Measurements from ENCODE around the gene JAG2.

The JAG2 gene

GRCh38 chr14:105165134-105165704 is 3.4 kb downstream of the JAG2 start:
- no peak for DNase-seq (ENCODE audit: low spot score)

- no peak for DNase-seq (ENCODE audit: low spot score)
Measured at GRCh38 chr14:105163040-105163742, 5.4 kb downstream of the JAG2 start.

DNA sequence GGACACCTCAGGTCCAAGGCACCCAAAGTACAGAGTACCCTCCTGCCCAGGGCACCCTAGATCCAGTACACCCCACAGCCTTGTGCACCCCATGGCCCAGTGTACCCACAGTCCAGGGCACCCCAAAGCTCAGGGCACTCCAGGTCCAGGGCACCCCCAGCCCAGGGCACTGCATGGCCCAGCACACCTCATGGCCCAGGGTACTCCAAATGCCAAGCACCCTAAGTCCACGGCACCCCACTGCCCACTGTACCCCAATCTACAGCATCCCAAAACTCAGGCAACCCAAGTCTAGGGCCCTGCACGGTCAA is 6.0 kb downstream of the JAG2 start:
- DNase-seq (ENCODE audit: low spot score), result no peak

- no peak for DNase-seq (ENCODE audit: low spot score)
Measured at GRCh38 chr14:105161964-105162668, 6.5 kb downstream of the JAG2 start.

- no peak for DNase-seq (ENCODE audit: low spot score)
Measured at GRCh38 chr14:105161309-105161708, 7.3 kb downstream of the JAG2 start.

DNA sequence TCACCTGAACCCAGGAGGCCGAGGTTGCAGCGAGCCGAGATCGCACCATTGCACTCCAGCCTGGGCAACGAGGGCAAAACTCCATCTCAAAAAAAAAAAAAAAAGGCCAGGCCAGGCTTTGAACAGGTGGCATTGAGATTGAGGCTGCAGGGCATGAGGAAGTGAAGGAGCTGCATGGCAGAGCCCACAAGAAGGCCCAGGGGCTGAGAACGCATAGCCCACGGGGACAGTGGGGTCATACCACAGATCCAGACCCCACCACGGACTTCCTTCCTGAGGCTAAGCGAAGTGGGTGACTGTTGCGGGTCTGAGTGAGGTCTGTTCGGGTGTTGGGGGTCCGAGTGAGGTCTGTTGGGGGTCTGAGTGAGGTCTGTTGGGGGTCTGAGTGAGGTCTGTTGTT is 7.8 kb downstream of the JAG2 start:
- no peak for DNase-seq (ENCODE audit: low spot score)

DNA sequence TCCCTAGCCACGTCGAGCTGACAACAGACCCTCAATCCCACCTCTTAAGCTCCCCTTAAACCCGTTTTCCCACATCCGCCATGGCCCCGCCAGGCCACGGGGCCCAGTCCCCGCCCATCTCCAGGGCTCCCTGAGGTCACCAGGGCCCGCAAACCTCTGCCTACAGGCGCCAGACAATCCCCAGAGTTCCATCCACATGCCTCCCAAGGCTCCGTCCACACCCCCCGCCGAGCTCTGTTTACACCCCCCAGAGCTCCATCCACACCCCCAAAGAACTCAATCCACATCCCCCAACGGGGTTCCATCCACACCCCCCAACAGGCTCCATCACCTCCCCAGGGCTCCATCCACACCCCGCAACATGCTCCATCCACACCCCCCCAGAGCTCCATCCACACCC is 9.2 kb downstream of the JAG2 start:
- no peak for DNase-seq (ENCODE audit: low spot score)

DNA sequence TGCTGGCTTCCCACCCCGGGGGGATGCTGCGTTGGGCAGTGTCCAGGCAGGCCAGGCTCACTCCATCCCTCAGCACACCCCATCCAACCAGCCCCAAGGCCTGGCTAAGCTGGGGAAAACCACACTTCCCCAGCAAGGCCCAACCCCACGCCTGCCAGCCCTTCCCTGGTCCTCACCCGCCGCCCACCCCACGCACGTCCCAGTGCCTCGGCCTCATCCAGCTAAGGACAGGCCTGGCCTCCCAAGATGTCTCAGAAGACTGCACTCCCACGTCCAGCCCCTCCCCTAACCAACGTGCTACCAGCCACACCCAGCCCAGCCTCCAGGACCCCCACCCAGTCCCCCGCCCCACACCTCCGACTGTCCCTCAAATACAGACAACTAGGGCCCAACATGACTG is 9.8 kb downstream of the JAG2 start:
- no peak for DNase-seq (ENCODE audit: low spot score)

DNA sequence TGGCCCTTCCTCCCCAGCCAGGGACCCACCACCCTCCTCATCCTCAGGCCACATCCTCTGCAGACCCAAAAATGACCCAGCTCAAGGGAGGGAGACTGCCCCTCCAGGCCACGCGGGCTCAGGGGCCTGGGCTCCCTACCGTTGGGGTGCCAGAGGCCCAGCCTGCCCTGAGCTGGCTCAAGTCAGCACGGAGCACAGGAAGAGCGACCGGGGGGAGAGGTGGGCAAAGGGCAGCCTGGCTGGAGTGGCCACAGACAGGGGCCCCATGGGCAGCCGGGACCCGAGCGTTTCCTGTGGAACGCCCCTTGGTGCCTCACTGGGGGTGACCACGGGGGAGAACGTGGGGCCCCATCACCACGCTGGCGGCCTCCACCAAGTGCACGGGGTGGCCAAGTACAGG is 10.7 kb downstream of the JAG2 start:
- DNase-seq (ENCODE audit: low spot score), result no peak

GRCh38 chr14:105156414-105157375 is 11.9 kb downstream of the JAG2 start:
- no peak for DNase-seq (ENCODE audit: low spot score)

DNA sequence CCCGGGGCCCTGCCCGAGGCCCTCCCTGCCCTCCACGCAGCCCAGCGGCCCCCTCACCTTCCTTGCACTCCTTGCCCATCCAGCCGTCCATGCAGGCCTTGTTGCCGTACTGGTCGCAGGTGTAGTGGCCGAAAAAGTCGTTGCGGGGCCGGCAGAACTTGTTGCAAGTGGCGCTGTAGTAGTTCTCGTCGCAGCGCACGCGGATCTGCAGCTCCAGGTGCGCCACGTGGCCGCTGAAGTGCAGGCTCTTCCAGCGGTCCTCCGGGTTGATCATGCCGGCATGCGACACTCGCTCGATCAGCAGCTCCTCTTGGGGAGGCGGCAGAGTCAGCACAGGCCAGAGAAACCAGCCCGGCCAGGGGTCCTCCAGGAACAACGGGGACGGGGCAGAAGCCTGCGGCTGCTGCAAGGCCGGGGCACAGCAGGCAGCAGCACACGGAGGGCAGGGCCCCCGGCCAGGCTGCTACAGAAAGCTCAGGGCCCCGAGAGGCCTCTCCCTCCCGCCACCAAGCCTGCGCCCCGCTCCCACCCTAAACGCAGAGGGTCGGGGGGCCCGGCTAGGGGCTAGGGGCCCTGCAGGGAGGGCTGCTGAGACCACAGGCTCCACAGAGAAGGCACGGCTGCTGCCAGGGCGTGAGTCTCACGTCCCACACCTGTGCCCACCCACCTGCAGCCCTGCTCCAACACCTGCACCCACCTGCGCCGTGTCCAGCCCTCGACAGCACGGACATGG is 12.7 kb downstream of the JAG2 start:
- DNase-seq (ENCODE audit: low spot score), result no peak

DNA sequence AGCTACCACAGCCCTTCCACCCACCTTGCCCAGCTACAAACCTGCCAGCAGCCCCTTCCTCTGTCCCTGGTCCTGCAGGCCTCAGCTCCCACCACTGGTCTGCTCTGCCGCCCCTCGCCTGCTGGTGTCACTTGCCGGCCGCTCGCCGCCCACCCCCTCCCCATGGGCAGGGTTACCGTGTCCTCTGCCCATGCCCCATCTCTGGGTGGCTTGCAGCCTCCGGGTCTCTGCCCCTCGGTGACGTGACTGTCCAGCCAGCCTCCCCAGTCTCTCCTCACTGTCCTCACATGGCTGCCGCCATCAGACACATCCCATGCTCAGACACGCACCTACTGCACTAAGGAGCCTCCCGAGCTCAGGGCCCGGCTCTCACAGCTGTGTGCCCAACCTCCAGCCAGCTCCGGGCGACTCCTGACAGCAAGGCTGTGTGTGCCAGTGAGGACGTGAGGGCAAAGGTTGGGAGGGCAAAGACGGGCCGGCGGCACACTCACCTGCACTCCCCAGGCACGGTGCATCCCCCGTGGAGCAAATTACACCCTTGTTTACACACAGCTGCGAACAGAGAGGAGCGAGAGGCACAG is 13.4 kb downstream of the JAG2 start:
- DNase-seq (ENCODE audit: low spot score), result no peak

DNA sequence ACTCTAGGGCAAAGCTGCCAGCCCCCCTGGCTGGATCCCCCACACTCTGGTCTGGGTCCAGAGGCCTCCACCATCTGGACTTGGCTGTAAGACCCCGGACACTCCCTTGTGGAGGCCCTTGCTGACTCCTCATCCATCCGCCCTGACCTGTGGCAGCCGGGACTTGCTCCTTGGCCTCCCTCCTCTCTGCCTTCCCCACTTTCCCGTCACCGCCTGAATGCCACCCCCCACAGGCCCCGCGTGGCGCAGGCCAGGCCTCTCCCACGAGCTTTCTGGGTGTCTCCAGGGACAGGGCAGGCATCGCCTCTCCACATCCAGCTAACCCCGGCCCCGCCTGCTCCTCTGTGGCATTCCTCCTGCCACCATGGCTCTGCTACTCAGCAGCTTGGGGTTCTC is 14.1 kb downstream of the JAG2 start:
- DNase-seq (ENCODE audit: low spot score), result no peak

GRCh38 chr14:105153739-105154475 is 14.7 kb downstream of the JAG2 start:
- DNase-seq (ENCODE audit: low spot score), result no peak

DNA sequence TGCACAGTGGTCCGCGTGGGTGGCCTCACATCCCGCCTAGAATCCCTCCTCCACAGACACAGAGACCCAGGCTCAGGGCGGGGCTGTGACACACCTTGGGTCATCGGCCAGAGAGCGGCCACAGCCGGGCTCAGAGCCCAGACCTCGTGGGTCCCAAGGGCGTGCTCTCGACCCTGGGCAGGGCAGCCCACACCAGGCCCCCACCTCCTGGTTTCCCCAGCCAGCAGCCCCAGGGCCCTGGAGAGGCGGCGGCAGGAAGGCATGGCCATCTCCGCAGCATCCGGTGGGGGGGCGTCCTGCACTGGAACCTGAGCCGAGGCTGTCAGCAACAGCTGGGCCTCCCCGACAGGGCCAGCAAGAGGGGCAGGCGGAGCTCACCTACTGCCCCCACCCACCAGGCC is 15.2 kb downstream of the JAG2 start:
- DNase-seq (ENCODE audit: low spot score), result no peak

DNA sequence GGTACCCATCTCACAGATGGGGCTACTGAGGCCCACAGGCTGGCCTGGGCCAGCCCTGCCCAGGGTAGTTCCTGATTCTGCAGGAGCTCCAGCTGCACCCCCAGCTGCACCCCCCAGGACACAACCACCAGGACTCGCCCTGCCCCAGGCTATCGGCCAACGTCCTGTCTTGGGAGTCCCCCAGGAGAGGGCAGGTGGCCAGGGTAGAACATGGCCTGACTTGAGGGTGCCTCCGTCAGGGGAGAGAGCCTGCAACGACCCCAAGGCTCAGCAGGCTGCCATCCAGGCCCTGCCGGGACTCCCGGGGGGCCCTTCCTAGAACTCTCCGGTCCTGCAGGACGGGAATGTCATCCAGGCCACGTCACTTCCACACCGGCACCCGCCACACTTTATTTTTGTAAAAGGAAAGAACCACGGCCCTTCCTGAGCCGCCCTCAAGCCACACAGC is 15.8 kb downstream of the JAG2 start:
- no peak for DNase-seq (ENCODE audit: low spot score)

DNA sequence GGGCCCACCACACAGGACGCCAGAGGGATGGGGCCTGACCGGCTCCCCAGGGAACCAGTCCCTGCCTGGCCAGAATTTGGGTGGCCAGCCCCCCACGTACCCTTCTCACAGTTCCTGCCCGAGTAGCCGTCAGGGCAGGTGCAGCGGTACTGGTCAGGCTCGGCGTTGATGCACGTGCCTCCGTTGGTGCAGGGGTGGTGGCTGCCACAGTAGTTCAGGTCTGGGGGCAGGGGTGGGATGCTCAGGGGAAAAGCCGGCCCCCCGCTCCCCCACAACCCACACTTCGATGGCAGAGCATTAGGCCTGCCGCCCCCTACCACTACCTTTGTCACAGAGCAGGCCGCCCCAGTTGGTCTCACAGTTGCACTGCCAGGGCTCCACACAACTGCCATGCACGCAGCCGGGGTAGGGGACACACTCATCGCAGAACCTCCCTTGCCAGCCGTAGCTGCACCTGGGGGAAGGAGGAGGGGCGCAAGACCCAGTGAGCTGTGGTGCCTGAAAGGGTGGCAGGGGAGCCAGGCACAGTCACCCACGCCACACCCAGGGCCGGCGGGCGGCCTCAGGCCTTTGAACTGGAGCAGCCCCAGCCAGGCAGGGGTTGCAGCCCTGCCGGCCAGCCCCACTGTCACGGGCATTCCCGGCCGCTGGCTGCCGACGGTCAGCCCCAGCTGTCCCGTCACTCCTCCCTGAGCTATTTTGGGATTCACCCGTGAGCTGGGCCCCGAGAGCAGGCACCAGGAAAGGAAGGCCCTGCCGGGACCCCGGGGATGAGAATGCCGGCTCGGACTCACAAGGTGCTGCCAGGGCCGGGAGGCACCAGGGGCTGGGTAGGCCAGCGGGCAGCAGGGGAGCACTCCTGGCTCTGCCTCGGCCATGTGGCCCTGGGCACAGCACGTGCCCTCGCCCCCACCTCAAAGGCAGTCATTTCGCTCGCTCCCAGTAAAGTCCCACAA is 16.5 kb downstream of the JAG2 start:
- DNase-seq (ENCODE audit: low spot score), result no peak

DNA sequence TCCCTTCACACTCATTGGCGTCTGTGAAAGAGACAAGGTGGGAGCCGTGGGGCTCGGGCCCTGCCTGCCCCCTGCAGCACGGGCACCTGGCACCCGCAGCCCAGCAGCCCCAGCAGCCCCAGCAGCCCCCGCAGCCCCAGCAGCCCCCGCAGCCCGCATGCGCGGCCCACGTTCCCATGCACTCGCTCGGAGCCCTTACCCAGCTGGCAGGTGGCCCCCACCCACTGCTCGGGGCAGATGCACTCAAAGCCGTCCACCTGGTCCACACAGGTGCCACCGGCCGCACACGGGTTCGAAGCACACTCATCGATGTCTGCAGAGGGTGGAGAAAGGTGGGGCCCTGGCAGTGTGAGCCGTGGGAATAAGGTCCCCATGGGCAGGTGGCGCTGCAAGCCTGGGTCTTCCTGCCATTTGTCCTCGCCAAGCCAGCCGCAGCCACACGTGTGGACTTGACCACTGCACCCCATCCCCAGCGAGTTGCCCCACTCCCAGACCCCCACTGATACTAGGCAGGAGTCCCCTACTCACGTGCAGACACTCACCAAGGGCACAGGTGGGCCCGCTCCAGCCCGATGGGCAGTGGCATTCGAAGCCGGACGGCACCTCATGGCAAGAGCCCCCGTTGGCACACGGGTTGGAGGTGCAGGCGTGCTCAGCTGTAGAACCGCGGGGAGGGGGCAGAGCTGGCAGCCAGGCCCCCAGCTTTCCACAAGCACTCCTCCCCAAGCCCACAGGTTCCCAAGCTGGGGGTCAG is 17.3 kb downstream of the JAG2 start:
- no peak for DNase-seq (ENCODE audit: low spot score)

Data from cerebellar cortex (tissue), 1 donor.